GM19468 (cell line): ENCODE measurements around the gene PCSK6.

Source experiments
- ATAC-seq: cut with Tn5 transposase; IDR thresholded peaks from one replicate; pipeline ENCODE4 v1.9.1; 2021; ENCODE audit warnings: mild to moderate bottlenecking, moderate library complexity, moderate number of reproducible peaks; ENCODE audit not compliant: unreplicated experiment; ENCODE audit errors: extremely low read depth

The PCSK6 gene

GRCh38 chr15:101488300-101489164 is 975 bp downstream of the PCSK6 start:
- no peak for ATAC-seq

GRCh38 chr15:101486696-101487459 is 2.6 kb downstream of the PCSK6 start:
- no peak for ATAC-seq

GRCh38 chr15:101483462-101483861 is 6.0 kb downstream of the PCSK6 start:
- no peak for ATAC-seq

GRCh38 chr15:101482526-101483371 is 6.8 kb downstream of the PCSK6 start:
- no peak for ATAC-seq

- no peak for ATAC-seq
Measured at GRCh38 chr15:101481917-101482525, 7.5 kb downstream of the PCSK6 start.

- no peak for ATAC-seq
Measured at GRCh38 chr15:101481381-101481705, 8.2 kb downstream of the PCSK6 start.

GRCh38 chr15:101480613-101481380 is 8.7 kb downstream of the PCSK6 start:
- no peak for ATAC-seq

- no peak for ATAC-seq
Measured at GRCh38 chr15:101479851-101480612, 9.5 kb downstream of the PCSK6 start.

GRCh38 chr15:101479342-101479845 is 10.1 kb downstream of the PCSK6 start:
- no peak for ATAC-seq

- ATAC-seq = no peak
Measured at GRCh38 chr15:101478701-101479341, 10.7 kb downstream of the PCSK6 start.

- ATAC-seq = no peak
Measured at GRCh38 chr15:101477851-101478362, 11.6 kb downstream of the PCSK6 start.

- no peak for ATAC-seq
Measured at GRCh38 chr15:101476756-101477155, 12.8 kb downstream of the PCSK6 start.

GRCh38 chr15:101474983-101475382 is 14.5 kb downstream of the PCSK6 start:
- no peak for ATAC-seq

- ATAC-seq = no peak
Measured at GRCh38 chr15:101474233-101474632, 15.3 kb downstream of the PCSK6 start.

GRCh38 chr15:101472033-101472432 is 17.5 kb downstream of the PCSK6 start:
- ATAC-seq = no peak

GRCh38 chr15:101470548-101471239 is 18.8 kb downstream of the PCSK6 start:
- ATAC-seq = no peak
